ENCODE data around the gene AQR. TPM values are rescaled to one million over a fixed set of nuclear protein-coding genes. Genes with fewer than 3 reads are reported as not detected.

Gene AQR
- total and polyA plus RNA-seq, 2 experiments from 2014 or later: 42.3 to 67.3 TPM

GRCh38 chr15:34876640-34877039, 92.9 kb downstream of the AQR start:
- no peak overlapping the region for H3K4me2 ChIP-seq
- H3K4me1 ChIP-seq (ENCODE audit: insufficient read depth): no peaks in the 10 kb centered on the region
- no peak overlapping the region for H3K27ac ChIP-seq (ENCODE audit: low read depth)
- H3K79me2 ChIP-seq (replicated peaks; ENCODE audit: insufficient read depth): no peaks in the 10 kb centered on the region
- Mint-ChIP-seq H3K4me1 (no peaks in the 10 kb centered on the region), H3K27me3 (ENCODE audit: insufficient read depth, low read depth, poor library complexity) (no peaks in the 10 kb centered on the region), H3K27ac (no peak overlapping the region), H3K9me3 (no peaks in the 10 kb centered on the region), H3K4me3 (no peak overlapping the region), H3K36me3 (ENCODE audit: low read depth) (peaks cover 19% of the 10 kb centered on the region; the same call in 2 of the 3 replicates)
- DNase-seq (ENCODE audit: low spot score) (no peak), ATAC-seq (no peak)
- H2AFZ ChIP-seq: no peak overlapping the region
- H3K27me3 ChIP-seq (ENCODE audit: insufficient read depth): no peaks in the 10 kb centered on the region
- no peaks in the 10 kb centered on the region for H4K20me1 ChIP-seq (replicated peaks; ENCODE audit: insufficient read depth)
- peaks cover 10% of the 10 kb centered on the region; the same call in 1 of the 2 replicates for H3K36me3 ChIP-seq (ENCODE audit: insufficient read depth)
- no peak overlapping the region for H3K4me3 ChIP-seq
- no peaks in the 10 kb centered on the region for H3K9me2 ChIP-seq (ENCODE audit: insufficient read depth)
- TF ChIP-seq, protein P1, sequence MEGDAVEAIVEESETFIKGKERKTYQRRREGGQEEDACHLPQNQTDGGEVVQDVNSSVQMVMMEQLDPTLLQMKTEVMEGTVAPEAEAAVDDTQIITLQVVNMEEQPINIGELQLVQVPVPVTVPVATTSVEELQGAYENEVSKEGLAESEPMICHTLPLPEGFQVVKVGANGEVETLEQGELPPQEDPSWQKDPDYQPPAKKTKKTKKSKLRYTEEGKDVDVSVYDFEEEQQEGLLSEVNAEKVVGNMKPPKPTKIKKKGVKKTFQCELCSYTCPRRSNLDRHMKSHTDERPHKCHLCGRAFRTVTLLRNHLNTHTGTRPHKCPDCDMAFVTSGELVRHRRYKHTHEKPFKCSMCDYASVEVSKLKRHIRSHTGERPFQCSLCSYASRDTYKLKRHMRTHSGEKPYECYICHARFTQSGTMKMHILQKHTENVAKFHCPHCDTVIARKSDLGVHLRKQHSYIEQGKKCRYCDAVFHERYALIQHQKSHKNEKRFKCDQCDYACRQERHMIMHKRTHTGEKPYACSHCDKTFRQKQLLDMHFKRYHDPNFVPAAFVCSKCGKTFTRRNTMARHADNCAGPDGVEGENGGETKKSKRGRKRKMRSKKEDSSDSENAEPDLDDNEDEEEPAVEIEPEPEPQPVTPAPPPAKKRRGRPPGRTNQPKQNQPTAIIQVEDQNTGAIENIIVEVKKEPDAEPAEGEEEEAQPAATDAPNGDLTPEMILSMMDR (conservative IDR thresholded peaks at IDR 0.05; ENCODE audit: low read depth in 2 of 2): no peak
- TF ChIP-seq CREB1 (CRISPR knock-in tag; IDR thresholded peaks at IDR 0.05; ENCODE audit: low read depth) (no peak), POLR2AphosphoS5 (IDR thresholded peaks at IDR 0.05; ENCODE audit: low read depth) (no peak), JUNB (IDR thresholded peaks at IDR 0.05; ENCODE audit: unreplicated experiment) (no peak), ZNF331 (CRISPR knock-in tag; IDR thresholded peaks at IDR 0.05; ENCODE audit: low read depth) (no peak), NANOG (IDR thresholded peaks at IDR 0.05; ENCODE audit: borderline replicate concordance) (no peak), EZH2 (IDR thresholded peaks at IDR 0.05; ENCODE audit: low read depth, unreplicated experiment) (no peak), STAT1 (IDR thresholded peaks at IDR 0.05; ENCODE audit: unreplicated experiment) (no peak), ZNF114 (CRISPR knock-in tag; IDR thresholded peaks at IDR 0.05) (no peak), ETS1 (IDR thresholded peaks at IDR 0.05) (no peak), EZH2phosphoT487 (IDR thresholded peaks at IDR 0.05; ENCODE audit: unreplicated experiment) (no peak)
- TF ChIP-seq, protein P2, sequence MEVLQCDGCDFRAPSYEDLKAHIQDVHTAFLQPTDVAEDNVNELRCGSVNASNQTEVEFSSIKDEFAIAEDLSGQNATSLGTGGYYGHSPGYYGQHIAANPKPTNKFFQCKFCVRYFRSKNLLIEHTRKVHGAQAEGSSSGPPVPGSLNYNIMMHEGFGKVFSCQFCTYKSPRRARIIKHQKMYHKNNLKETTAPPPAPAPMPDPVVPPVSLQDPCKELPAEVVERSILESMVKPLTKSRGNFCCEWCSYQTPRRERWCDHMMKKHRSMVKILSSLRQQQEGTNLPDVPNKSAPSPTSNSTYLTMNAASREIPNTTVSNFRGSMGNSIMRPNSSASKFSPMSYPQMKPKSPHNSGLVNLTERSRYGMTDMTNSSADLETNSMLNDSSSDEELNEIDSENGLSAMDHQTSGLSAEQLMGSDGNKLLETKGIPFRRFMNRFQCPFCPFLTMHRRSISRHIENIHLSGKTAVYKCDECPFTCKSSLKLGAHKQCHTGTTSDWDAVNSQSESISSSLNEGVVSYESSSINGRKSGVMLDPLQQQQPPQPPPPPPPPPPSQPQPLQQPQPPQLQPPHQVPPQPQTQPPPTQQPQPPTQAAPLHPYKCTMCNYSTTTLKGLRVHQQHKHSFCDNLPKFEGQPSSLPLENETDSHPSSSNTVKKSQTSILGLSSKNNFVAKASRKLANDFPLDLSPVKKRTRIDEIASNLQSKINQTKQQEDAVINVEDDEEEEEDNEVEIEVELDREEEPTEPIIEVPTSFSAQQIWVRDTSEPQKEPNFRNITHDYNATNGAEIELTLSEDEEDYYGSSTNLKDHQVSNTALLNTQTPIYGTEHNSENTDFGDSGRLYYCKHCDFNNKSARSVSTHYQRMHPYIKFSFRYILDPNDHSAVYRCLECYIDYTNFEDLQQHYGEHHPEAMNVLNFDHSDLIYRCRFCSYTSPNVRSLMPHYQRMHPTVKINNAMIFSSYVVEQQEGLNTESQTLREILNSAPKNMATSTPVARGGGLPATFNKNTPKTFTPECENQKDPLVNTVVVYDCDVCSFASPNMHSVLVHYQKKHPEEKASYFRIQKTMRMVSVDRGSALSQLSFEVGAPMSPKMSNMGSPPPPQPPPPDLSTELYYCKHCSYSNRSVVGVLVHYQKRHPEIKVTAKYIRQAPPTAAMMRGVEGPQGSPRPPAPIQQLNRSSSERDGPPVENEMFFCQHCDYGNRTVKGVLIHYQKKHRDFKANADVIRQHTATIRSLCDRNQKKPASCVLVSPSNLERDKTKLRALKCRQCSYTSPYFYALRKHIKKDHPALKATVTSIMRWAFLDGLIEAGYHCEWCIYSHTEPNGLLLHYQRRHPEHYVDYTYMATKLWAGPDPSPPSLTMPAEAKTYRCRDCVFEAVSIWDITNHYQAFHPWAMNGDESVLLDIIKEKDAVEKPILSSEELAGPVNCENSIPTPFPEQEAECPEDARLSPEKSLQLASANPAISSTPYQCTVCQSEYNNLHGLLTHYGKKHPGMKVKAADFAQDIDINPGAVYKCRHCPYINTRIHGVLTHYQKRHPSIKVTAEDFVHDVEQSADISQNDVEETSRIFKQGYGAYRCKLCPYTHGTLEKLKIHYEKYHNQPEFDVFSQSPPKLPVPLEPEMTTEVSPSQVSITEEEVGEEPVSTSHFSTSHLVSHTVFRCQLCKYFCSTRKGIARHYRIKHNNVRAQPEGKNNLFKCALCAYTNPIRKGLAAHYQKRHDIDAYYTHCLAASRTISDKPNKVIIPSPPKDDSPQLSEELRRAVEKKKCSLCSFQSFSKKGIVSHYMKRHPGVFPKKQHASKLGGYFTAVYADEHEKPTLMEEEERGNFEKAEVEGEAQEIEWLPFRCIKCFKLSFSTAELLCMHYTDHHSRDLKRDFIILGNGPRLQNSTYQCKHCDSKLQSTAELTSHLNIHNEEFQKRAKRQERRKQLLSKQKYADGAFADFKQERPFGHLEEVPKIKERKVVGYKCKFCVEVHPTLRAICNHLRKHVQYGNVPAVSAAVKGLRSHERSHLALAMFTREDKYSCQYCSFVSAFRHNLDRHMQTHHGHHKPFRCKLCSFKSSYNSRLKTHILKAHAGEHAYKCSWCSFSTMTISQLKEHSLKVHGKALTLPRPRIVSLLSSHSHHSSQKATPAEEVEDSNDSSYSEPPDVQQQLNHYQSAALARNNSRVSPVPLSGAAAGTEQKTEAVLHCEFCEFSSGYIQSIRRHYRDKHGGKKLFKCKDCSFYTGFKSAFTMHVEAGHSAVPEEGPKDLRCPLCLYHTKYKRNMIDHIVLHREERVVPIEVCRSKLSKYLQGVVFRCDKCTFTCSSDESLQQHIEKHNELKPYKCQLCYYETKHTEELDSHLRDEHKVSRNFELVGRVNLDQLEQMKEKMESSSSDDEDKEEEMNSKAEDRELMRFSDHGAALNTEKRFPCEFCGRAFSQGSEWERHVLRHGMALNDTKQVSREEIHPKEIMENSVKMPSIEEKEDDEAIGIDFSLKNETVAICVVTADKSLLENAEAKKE (CRISPR knock-in tag; IDR thresholded peaks at IDR 0.05): no peak
- TF ChIP-seq, protein P3, sequence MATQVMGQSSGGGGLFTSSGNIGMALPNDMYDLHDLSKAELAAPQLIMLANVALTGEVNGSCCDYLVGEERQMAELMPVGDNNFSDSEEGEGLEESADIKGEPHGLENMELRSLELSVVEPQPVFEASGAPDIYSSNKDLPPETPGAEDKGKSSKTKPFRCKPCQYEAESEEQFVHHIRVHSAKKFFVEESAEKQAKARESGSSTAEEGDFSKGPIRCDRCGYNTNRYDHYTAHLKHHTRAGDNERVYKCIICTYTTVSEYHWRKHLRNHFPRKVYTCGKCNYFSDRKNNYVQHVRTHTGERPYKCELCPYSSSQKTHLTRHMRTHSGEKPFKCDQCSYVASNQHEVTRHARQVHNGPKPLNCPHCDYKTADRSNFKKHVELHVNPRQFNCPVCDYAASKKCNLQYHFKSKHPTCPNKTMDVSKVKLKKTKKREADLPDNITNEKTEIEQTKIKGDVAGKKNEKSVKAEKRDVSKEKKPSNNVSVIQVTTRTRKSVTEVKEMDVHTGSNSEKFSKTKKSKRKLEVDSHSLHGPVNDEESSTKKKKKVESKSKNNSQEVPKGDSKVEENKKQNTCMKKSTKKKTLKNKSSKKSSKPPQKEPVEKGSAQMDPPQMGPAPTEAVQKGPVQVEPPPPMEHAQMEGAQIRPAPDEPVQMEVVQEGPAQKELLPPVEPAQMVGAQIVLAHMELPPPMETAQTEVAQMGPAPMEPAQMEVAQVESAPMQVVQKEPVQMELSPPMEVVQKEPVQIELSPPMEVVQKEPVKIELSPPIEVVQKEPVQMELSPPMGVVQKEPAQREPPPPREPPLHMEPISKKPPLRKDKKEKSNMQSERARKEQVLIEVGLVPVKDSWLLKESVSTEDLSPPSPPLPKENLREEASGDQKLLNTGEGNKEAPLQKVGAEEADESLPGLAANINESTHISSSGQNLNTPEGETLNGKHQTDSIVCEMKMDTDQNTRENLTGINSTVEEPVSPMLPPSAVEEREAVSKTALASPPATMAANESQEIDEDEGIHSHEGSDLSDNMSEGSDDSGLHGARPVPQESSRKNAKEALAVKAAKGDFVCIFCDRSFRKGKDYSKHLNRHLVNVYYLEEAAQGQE (IDR thresholded peaks at IDR 0.05; ENCODE audit: unreplicated experiment): no peak
- no peaks in the 10 kb centered on the region for H3F3A ChIP-seq (replicated peaks; ENCODE audit: low read depth)

All from GM23338 (cell line).